ENCODE measurements around the gene ZNF778.
A peak's percentile ranks its signal among the peaks of the same experiment; 100 is the strongest.

Gene ZNF778

DNA sequence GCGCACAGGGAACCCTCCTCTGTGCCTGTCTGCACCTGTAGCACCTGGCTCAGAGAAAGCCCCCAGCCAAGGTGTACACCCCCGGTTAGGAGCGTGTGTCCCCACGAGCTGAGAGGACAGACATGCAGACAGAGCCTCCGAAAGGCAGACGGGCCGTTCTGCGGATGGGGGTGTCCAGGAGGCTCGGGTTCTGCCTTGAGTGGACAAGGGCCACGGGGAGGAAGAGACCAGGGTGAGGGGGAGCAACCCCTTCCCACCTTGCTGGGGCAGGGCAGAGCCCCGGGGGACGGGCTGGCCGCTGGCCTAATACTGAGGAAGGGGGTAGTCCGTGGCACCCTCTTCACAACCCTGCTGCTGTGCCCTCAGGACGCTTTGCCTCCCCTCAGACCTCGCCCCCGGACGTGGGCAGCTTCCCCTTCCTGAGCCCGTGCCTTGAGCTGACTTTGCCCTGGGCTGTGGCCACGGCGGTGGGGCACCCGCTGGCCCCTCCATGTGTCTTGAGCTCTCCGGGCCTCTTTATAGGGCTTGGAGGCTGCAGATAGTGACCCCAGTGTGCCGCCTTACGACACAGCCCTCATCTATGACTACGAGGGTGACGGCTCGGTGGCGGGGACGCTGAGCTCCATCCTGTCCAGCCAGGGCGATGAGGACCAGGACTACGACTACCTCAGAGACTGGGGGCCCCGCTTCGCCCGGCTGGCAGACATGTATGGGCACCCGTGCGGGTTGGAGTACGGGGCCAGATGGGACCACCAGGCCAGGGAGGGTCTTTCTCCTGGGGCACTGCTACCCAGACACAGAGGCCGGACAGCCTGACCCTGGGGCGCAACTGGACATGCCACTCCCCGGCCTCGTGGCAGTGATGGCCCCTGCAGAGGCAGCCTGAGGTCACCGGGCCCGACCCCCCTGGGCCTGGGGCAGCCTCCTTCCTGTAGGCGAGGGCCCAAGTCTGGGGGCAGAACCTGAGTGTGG is 22.9 kb upstream of the ZNF778 start:
- DNase-seq: no peak

DNA sequence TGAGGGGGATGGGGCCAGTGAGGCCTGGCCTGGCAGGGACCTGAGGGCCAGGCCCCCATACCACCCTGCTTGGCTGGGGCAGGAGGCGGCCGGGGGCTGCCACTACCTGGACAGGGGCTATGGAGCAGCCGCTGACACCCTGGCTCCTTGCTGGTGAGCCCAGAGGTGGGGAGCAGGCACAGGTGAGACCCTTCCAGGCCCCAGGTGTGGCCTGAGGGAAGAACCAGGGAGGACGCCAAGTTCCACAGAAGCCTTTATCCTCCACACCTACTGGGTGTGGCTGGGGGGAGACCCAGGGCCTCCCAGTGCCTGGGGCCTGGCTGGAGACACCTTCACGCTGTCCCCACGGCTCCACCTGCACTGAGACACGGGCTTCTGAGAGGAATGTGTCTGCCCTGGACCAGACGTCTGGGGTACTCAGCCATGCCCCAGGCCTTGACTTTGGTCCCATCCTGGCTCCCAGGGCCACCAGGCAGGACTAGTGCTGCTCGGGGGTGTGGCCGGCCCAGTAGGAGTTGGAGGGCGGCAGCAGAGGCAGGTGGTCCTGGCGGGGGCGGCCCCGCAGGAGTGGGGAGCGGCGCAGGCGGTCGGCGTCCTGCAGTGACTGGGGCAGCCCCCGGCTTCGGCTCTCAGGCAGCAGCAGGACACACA is 21.9 kb upstream of the ZNF778 start:
- DNase-seq: no peak

DNA sequence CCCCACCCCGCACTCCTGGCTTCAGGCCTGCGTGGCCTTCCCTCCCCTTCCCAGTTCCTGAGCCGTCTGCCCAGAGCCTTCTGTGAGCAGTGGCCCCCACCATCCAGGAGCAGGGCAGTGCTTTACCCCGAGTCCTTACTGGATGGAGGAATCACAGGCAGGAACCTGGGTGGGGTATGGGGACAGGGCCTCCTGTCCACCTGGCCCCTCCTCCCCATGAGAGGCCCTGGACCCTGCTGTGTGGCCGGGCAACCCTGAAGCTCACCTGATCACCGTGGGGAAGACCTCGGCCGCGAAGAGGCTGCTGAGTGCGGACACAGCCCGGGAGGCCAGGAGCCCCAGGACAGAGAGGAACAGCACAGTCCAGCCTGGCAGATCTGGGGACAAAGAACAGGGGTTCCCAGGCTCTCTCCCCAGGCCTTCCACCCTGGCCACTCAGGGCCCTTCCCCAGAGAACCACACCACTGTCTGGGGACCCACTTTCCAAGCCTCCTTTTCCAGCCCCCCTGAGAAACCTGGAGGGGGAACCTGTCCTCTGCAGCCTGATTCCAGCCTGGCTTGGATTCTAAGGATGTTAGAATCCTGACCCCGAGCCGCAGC is 20.4 kb upstream of the ZNF778 start:
- DNase-seq: no peak

DNA sequence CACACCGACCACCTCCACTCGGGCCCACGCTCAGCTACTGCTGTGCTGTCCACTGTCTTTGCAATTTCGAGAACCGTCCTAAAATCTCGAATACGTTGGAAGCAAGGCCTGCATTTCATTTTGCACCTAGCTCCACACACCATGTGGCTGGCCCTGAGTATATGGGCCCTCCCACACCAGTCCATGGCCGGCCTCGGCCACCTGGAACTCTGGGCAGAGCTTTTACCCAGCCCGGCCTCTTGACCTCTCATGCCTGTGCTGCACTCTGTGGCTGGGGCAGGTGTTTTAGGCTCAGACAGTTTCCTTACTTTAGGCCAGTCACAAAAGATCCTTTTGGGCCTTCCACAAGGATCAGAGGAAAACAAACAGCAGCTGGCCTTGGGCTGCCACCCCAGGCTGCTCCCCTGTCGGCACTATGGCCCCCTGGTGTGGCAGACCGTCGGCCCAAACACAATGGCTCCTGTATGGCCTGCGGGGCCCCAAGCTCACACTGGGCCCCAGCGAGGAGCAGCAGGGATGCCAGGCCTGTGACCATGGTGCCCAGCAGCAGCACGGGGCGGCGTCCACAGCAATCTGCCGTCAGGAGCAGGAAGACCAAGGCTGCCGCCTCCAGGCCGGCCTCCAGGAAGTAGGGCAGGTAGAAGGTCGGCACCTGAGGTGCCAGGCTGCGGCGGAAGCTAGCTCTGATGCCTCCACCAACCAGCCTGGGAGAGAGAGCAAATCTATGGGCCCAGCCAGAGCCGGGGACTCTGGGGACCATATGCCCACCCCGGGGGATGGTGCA is 19.7 kb upstream of the ZNF778 start:
- DNase-seq: no peak

DNA sequence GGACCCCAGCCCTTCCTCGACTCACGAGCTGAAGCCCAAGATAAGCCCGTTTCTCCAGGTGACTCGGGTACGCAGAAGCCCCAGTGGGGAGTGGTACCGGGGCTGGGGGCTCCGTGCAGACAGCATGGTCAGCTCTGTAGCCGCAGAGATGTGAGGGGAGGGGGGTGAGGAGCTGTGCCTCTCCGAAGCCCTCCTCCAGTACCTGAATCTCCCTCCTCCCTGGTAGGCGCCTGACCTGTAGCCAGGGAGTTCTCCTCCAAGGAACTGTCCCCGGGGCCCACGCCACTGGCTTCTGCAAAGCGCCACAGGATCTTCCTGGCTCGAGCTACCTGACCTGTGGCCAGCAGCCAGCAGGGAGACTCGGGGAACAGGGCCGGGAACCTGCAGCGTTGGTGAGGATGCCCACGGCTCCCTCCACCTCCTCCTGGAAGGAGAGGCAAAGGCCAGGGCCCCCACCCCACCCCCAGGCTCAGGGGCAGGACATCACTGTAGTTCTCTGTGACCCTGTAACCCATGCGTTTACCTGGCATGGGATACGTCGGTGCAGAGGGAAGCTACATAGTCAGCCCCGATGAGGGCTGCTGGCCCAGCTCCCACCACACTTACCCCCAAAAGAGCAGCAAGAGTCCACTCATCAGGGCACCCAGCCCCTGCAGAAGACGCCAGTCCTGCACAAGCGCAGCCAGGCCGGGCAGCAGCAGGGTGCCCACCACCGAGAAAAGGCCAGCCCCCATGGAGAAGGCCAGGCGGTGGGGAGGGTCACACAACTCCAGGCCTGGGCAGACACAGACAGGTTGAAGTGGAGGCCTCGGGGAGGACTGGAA is 18.9 kb upstream of the ZNF778 start:
- DNase-seq: no peak

DNA sequence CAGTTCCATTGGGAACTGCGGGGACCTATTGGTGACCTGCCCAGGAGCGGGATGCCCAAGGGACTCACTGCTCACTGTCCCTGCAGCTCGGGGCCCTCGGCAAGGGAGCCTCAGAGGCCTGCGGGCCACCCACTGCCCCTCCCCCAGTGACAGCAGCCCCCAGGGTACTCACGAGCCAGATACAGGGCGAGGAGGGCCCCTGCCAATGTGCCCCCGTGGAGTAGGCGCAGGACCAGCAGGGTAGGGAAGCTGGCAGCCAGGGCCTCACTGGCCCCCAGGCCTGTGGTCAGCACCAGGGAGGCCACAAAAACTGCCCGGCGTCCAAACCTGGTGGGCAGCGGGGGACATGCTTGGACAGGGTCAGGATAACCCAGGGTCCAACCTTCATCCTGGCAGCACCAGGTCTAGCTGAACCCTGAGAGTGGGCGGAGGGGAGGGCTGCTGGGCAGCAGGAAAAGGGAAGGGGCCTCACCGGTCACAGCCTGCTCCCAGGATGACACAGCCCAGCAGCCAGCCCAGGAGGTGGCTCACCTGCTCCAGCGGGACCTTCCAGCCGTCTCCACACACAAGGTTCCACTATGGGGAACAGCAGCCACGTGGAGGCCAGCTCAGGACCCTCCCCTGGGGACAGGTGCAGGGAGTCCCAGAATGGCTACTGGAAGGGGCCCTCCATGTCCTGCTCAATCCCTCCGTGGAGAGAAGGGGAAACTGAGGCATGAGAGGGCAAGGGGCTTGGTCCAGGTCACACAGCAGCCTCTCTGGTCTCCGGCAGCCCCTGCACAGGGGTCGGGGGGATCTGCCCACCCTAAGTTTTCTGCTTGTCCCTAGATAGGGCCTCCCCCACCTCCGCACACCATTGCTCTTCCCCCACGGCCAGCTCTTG is 18.0 kb upstream of the ZNF778 start:
- DNase-seq: no peak

DNA sequence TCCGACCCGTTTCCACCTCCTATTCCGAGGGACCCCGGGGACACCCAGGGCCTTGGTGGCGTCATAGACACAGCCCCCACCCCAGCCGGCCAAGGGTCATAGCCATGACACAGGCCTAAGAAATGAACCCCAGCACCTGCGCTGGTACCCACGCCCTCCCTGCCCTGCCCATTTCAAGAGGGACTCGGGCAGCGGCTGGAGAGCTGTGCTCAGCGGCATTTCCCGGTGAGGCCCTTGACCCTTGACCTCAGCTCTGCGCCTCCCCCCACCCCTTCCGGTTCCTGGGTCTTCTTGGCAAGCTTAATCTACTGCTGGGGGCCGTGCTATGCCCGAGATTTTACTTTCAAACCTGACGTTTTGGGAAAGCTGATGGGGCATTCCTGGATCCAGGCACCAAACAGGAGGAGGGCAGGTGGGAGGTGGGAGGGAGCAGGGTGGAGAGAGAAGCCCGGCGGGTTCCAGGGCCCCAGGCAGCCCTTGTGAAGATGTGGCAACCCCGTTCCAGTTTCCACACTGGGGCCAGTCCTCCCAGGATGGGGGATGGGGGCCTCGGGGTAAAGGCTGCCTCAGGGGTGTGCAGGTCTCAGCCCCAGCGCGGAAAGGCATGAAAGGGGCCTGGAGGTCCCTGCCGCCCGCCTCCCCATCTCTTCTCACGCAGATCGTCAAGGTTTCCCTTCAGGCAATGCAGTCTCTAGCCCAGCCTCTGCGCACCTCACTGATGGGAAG is 17.2 kb upstream of the ZNF778 start, which contains the start of gene SLC22A31:
TSS of gene SLC22A31 (minus strand) at position 414 of the 726 bp plus-strand sequence. CDS start at position 378, 36 bp downstream.
- no peak for DNase-seq

DNA sequence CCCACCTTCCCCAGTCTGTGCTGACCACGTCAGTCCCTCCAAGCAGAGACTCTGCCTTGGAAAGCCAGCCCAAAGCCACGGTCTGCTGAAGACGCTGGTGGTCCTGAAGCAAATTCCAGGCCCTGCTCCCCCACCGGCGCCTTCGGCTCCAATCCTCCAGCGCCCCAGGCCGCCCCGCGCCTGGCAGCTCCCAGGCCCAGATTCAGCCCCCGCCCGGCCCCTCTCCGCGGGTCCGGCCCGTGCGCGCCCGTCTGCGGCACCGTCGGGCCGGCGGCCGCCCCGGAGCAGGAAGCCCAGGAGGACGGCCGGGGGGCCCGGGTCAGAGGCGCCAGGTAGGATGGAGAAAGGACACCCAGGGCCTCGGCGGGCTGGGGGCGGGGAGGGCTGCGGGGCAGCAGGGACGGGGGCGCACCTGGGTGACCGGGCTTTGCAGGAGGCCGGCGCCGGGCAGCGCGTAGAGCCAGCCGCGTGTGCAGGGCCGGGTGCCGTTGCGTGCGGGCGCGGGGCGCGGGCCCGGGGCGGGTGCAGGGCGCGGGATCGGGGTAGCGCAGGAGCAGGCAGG is 16.6 kb upstream of the ZNF778 start:
- no peak for DNase-seq

DNA sequence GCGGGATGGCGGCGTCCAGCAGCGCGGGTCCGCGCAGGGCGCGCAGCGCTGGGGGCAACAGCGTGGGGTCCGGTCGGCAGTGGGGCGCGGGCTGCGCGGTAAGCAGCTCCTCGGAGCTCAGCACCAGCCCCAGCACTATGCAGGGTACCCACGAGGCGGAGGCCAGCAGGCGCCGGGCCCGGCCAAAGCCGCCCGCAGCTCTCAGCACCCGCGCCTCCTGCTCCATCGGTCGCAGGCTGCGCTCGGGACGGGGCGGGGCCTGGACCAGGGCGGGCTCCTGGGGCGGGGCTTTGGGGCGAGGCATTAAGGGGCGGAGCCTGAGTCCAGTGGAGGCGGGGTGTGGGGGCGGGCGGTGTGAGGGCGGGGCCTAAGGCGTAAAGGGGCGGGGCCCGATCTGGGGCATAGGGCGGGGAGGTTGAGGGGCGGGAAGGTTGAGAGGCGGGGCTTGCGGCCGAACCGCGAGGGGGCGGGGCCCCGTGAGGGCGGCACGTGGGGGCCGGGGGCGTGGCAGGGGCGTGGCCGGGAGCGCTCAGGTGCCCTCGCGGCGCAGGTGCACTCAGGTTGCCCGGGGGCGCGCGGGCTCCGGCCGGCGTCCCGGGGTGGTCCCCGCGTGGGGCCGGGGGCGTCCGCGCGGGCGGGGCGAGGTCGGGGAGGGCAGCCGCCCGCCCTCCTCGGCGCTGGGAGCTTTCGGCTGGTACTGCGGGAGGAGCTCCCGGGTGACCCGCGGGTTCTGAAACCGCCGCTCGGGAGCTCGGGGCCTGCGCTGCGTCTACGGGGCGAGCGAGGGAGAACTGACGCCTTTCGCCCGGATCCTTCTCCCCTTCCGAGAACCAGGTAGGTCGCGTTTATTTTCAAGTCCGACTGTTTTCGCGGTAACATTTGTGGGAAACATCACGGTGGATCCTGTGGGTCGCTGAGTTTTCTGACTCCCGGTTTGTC is 15.8 kb upstream of the ZNF778 start:
- DNase-seq: peak; percentile 64

DNA sequence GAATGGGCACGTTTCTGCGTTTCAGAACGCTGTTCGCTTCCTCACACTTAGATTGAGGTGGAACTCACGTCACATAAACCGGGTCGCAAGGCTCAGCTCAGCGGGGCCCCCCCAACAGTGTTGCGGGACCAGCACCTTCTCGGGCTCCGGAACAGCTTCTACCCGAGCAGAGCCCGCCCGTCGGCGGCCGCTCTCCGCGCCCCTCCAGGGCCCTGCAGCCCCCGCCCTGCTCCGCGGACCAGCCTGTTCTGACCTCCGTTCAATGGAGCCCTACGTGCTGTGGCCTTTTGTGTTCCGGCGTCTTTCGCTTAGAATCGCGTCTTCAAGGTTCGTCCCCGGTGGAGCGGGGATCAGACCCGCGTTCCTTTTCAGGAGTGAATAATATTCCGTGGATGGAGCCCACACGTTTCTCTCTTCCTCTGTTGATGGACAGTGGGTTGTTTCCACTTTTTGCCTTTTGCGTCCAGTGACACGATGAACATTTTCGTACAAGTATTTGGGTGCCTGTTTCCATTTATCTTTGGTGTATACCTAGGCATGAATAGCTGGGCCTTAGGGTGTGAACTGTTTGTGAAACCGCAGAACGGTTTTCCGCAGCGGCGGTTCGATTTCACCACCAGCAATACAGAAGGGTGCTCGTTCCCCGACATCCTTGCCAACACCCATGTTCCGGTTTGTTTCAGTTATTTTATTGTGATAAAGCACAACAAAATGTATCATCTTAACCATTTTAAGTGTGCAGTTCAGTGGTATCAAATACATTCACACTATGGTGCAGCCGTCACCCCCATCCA is 14.9 kb upstream of the ZNF778 start:
- no peak for DNase-seq

DNA sequence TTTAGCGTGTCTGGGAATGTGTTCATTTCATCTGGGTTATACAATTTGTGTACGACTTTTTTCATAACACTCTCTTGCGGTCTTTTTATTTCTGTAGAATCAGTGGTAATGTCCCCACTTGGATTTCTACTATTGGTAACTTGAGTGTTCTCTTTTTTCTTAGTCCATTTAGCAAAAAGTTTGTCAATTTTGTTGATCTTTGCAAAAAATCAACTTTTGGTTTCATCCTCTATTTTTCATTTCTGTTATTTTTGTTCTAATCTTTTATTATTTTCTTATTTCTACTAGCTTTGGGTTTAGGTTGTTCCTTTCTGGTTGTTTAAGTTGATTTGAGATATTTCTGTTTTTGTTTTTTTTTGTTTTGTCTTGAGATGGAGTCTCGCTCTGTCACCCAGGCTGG is 9.5 kb upstream of the ZNF778 start:
- DNase-seq: no peak

DNA sequence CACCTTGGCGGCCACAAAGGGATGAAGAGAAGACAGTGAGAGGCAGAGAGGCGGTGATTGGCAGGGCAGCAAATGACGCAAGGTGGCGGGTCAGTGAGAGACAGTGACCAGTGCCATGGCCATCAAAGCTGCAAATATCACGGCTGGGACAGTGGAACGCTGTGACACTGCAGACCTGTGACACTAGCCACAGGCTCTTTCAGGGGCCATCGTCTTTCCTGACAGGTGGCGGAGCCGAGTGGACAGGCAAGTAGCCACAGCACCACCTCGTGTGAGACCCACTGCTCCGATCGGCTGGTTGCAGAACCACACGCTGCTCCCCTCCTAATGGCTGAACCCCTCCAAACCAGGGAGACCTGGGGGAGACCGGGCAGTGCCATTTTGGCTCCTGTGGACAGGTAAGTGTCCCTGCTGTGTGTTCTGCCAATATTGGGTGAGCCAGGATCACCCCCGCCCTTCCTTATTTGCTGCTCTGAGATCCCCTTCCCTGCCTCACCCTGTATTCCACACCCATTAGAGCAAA is 7.9 kb upstream of the ZNF778 start:
- DNase-seq: no peak

DNA sequence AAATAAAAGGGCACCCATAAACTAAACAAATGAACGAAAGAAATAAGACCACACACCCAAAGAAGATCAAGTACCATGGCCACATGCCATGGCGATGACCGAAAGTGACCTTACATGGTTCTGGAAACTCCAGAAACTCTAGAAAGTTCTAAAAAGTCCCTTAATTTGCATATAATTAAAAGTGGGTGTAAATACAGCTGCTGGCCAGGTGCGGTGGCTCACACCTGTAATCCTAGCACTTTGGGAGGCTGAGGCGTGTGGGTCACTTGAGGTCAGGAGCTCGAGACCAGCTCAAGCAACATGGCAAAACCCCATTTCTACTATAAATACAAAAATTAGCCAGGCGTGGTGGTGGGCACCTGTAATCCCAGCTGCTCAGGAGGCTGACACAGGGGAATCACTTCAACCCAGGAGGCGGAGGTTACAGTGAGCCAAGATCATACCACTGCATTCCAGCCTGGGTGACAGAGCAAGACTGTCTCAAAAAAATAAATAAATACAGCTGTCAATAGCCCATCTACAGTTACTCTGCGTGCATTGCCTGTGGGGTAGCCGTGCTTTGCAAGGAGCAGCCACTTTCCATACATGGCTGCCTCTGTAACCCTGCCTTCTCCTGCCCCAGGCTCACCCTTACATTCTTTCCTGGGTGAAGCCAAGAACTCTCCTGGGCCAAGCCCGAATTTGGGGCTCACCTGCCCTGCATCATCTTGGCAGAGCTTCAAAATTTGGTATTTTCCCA is 7.2 kb upstream of the ZNF778 start:
- no peak for DNase-seq

DNA sequence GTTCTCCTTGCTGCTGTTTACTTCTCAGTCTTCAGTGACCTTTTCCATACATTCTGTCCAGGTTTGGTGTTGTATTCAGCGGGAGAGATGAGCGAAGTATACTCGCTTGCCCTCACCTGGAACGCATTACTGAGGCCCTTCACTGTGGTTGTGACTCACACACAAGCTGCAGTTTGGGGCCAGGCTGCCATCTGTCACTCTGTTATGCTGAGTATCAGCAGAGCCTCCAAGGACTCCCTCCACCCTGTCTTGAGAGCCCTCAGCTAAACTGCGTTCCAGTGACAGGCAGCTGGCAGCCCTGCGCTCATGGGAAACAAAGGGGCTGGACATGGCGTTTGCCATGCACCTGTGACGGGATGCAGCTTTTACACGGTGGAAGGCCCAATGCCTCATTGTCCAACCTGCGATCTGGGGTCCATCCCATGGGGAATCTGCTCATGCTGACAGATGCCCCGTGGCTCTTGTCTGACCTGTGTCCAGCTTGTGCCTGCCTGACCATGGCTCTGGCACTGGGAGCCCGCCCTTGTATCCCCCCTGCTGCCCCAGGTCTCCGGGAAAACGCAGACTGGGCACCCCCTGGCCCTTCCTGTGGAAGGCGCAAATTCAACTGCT is 6.5 kb upstream of the ZNF778 start:
- no peak for DNase-seq

DNA sequence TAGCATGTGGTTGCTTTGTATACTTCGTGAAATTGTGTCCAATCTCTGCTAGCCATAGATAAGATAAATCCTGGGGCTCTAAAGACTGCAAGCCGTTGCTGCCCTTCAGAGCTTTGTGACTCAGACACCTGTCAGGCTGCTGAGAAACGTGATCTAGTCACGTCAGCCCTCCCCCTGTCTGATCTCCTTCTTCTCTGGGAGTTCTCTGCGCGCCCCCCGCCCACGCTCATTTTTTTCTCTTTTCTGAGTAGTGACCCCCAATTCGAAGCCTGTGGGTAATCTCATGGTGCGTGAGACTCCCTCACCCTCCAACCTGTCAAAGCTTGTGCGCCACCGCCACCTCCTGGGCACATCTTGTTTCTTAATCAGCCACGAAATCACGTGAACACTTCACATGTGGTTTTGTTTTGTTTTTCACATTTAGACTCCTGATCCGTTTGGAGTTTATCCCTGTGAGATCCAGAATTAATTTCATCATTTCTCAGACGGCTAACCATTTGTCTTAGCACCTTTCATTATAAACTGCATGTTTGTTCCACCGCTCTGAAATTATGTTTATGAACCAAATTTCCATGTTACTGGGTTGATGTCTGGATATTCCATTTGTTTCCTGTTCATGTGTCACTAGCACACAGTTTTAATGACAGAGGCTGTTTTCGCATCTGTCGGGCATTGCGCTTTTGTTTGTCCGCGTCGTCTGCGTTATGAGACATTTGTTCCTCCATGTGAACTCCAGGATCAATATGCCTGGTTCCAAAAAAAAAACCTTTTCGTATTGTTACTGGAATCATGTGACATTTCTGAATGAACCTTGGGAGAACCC is 977 bp upstream of the ZNF778 start:
- DNase-seq: peak; percentile 32

DNA sequence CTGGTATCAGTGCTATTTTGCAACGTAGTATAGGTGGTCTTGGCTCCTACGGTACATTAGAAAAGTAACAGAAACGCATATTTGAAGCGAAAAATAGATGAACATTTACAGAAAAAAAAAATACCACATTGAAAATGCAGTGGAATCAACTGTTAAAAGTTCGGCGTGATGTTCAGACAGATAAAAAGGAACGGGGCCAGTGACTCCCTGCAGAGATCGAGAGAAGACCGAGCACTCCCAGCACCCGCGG is 440 bp upstream of the ZNF778 start:
- DNase-seq: no peak

Measured in NCI-H1105 (cell line).